GM23248 (cell line): Measurements from ENCODE around the gene CD84. TPM values are rescaled to one million over a fixed set of nuclear protein-coding genes. Genes with fewer than 3 reads are reported as not detected.
"Not testable (repeated sequence)": the region's sequence is repeated elsewhere in the genome, so short reads cannot be mapped to it uniquely, and the experiment has no call there.

ENCODE experiments used
- DNase-seq: peaks from one replicate; pipeline ENCODE4 v3.0.0-alpha.2; 2015
- H2AFZ ChIP-seq: fragments of 200-600 bp; sonication (generic); 2 replicates; pipeline ENCODE4 v1.6.1; 2016; ENCODE audit warnings: antibody characterized with exemption
- H3F3A ChIP-seq: fragments of 200-600 bp; sonication (generic); 2 replicates; pipeline ENCODE4 v1.6.1; 2016; ENCODE audit warnings: mild to moderate bottlenecking, antibody characterized with exemption, mixed run types; ENCODE audit not compliant: insufficient read depth
- H3K27ac ChIP-seq: fragments of 200-600 bp; sonication (generic); 2 replicates; pipeline ENCODE4 v1.5.1; 2016; ENCODE audit warnings: mild to moderate bottlenecking
- H3K27me3 ChIP-seq: fragments of 200-600 bp; sonication (generic); replicated peaks from 2 replicates; pipeline ENCODE4 v1.6.1; 2016; ENCODE audit warnings: mild to moderate bottlenecking; ENCODE audit not compliant: insufficient read depth
- H3K36me3 ChIP-seq: fragments of 200-600 bp; sonication (generic); 2 replicates; pipeline ENCODE4 v1.6.1; 2016; ENCODE audit warnings: low read depth, mild to moderate bottlenecking
- H3K4me1 ChIP-seq: fragments of 200-600 bp; sonication (generic); 2 replicates; pipeline ENCODE4 v1.6.1; 2016; ENCODE audit warnings: mild to moderate bottlenecking; ENCODE audit not compliant: insufficient read depth
- H3K4me2 ChIP-seq: fragments of 200-600 bp; sonication (generic); one replicate; pipeline ENCODE4 v1.6.1; 2016; ENCODE audit warnings: mild to moderate bottlenecking; ENCODE audit not compliant: unreplicated experiment
- H3K4me3 ChIP-seq: fragments of 200-600 bp; sonication (generic); 2 replicates; pipeline ENCODE4 v1.5.1; 2016; ENCODE audit warnings: mild to moderate bottlenecking
- H3K79me2 ChIP-seq: fragments of 200-600 bp; sonication (generic); 2 replicates; pipeline ENCODE4 v1.6.1; 2016; ENCODE audit warnings: mild to moderate bottlenecking; ENCODE audit not compliant: insufficient read depth
- H3K9ac ChIP-seq: fragments of 200-600 bp; sonication (generic); 2 replicates; pipeline ENCODE4 v1.6.1; 2016; ENCODE audit warnings: mild to moderate bottlenecking
- H3K9me2 ChIP-seq: fragments of 200-600 bp; sonication (generic); 2 replicates; pipeline ENCODE4 v1.6.1; 2016; ENCODE audit warnings: mixed run types, mild to moderate bottlenecking, moderate library complexity; ENCODE audit not compliant: insufficient read depth
- H3K9me3 ChIP-seq: fragments of 200-600 bp; sonication (generic); one replicate; pipeline ENCODE4 v1.6.1; 2017; ENCODE audit warnings: low read depth
- H4K20me1 ChIP-seq: fragments of 200-600 bp; sonication (generic); 2 replicates; pipeline ENCODE4 v1.6.0; 2016; ENCODE audit not compliant: insufficient read depth
- EZH2 ChIP-seq: fragments of 200-600 bp; sonication (generic); IDR thresholded peaks from 2 replicates; pipeline ENCODE4 v1.6.1; 2018; ENCODE audit warnings: antibody characterized with exemption, mild to moderate bottlenecking; ENCODE audit not compliant: insufficient read depth, poor library complexity, severe bottlenecking
- EZH2phosphoT487 ChIP-seq: fragments of 200-600 bp; sonication (generic); IDR thresholded peaks from 2 replicates; pipeline ENCODE4 v1.6.1; 2018; ENCODE audit warnings: antibody characterized with exemption, moderate library complexity, mild to moderate bottlenecking, low read depth; ENCODE audit not compliant: insufficient read depth
- WGBS, 2 experiments: methylation state at CpG; one replicate each; pipeline ENCODE4 v1.1.6; 2015 to 2017; ENCODE audit warnings: low lambda C conversion rate in 2 of 2, low coverage in 1 of 2; ENCODE audit errors: missing lambda C conversion rate in 2 of 2; 5-methylcytosine and 5-hydroxymethylcytosine counted together
- in situ Hi-C: fragments of 300-500 bp; cut with MboI; formaldehyde crosslinking; loops from 2 replicates; pipeline ENCODE4 v1.15.0; 2020
- polyA plus RNA-seq: library from polyadenylated mRNA; unstranded; fragments of >200 nt; fragmentation: Nextera tagmentation; extraction: Ambion mirVana; gene quantifications from 2 replicates; pipeline ENCODE4 v1.2.1, GENCODE V29; 2016
- total RNA-seq: library from RNA; depleted of rRNA; stranded (reverse); fragments of >200 nt; shearing (Covaris generic); gene quantifications from 2 replicates; pipeline ENCODE4 v1.2.3, GENCODE V29; 2014

The CD84 gene
- total and polyA plus RNA-seq, 2 experiments from 2014 or later, result not detected

- H3K27ac ChIP-seq, result no peak overlapping the region
- H3K36me3 ChIP-seq, result no peaks in the 10 kb centered on the region
- no peak overlapping the region for H3K4me2 ChIP-seq
- H3K9me2 ChIP-seq, result no peaks in the 10 kb centered on the region
- no peaks in the 10 kb centered on the region for H3F3A ChIP-seq
- H3K4me1 ChIP-seq, result no peaks in the 10 kb centered on the region
- WGBS, 2 experiments, result 8 to 14% methylated on average over 5 of the region's 5 CpGs
- H4K20me1 ChIP-seq, result no peaks in the 10 kb centered on the region
- no peaks in the 10 kb centered on the region for H3K79me2 ChIP-seq
- H3K9me3 ChIP-seq, result no peaks in the 10 kb centered on the region
- no peaks in the 10 kb centered on the region for H3K27me3 ChIP-seq
- DNase-seq, result no peak
- no peak for TF ChIP-seq EZH2phosphoT487
- no peak for TF ChIP-seq EZH2
- no peak overlapping the region for H2AFZ ChIP-seq
- no peak overlapping the region for H3K9ac ChIP-seq
- in situ Hi-C loops, result no loop called here
- H3K4me3 ChIP-seq, result no peak overlapping the region
Measured at GRCh38 chr1:160538985-160539651, 40.2 kb downstream of the CD84 start.

GRCh38 chr1:160537714-160538665, 41.3 kb downstream of the CD84 start:
- H3K4me1 ChIP-seq, result no peaks in the 10 kb centered on the region
- H3K9me2 ChIP-seq, result no peaks in the 10 kb centered on the region
- TF ChIP-seq EZH2 (no peak), EZH2phosphoT487 (no peak)
- H3K27me3 ChIP-seq, result no peaks in the 10 kb centered on the region
- no peaks in the 10 kb centered on the region for H3K79me2 ChIP-seq
- no peak overlapping the region for H3K27ac ChIP-seq
- no peak for DNase-seq
- H3K9ac ChIP-seq, result no peak overlapping the region
- in situ Hi-C loops, result no loop called here
- 11 to 15% methylated on average over 8 of the region's 8 CpGs for WGBS, 2 experiments
- no peaks in the 10 kb centered on the region for H4K20me1 ChIP-seq
- no peaks in the 10 kb centered on the region for H3K36me3 ChIP-seq
- no peaks in the 10 kb centered on the region for H3K9me3 ChIP-seq
- no peak overlapping the region for H3K4me3 ChIP-seq
- H3F3A ChIP-seq, result no peaks in the 10 kb centered on the region
- no peak overlapping the region for H2AFZ ChIP-seq
- no peak overlapping the region for H3K4me2 ChIP-seq

- no peak for TF ChIP-seq EZH2
- no peak for TF ChIP-seq EZH2phosphoT487
- 30 to 40% methylated on average over 3 of the region's 3 CpGs for WGBS, 2 experiments
Measured at GRCh38 chr1:160534823-160535605, 44.3 kb downstream of the CD84 start.

GRCh38 chr1:160532557-160532813, 46.8 kb downstream of the CD84 start:
- H3K36me3 ChIP-seq, in situ Hi-C loops, DNase-seq, H3K9ac ChIP-seq, H3K4me1 ChIP-seq, H4K20me1 ChIP-seq, H3K9me2 ChIP-seq, H3K27ac ChIP-seq, H3F3A ChIP-seq, H2AFZ ChIP-seq, H3K27me3 ChIP-seq, H3K4me3 ChIP-seq, H3K79me2 ChIP-seq, H3K4me2 ChIP-seq, H3K9me3 ChIP-seq: not testable (repeated sequence)
- 52% methylated on average over 5 of the region's 5 CpGs; no CpG with 5 or more reads in 1 of the 2 experiments for WGBS, 2 experiments

More at GRCh38 chr1:160534823-160535605, 44.3 kb downstream of the CD84 start:
- no peaks in the 10 kb centered on the region for H3K4me1 ChIP-seq
- no peak for DNase-seq
- no peak overlapping the region for H3K9ac ChIP-seq
- H3K4me2 ChIP-seq, result no peak overlapping the region
- H3K9me2 ChIP-seq, result no peaks in the 10 kb centered on the region
- H2AFZ ChIP-seq, result no peak overlapping the region
- H3K36me3 ChIP-seq, result no peaks in the 10 kb centered on the region
- no peak overlapping the region for H3K27ac ChIP-seq
- H3K79me2 ChIP-seq, result no peaks in the 10 kb centered on the region
- H3K27me3 ChIP-seq, result no peaks in the 10 kb centered on the region
- no peaks in the 10 kb centered on the region for H3K9me3 ChIP-seq
- no peaks in the 10 kb centered on the region for H3F3A ChIP-seq
- no peaks in the 10 kb centered on the region for H4K20me1 ChIP-seq
- no peak overlapping the region for H3K4me3 ChIP-seq
- in situ Hi-C loops, result no loop called here

- H3K79me2 ChIP-seq, H3K36me3 ChIP-seq, in situ Hi-C loops, H3K9me2 ChIP-seq, H4K20me1 ChIP-seq, H3K4me1 ChIP-seq, H3K27ac ChIP-seq, H3K9me3 ChIP-seq, H3K27me3 ChIP-seq, H3K4me3 ChIP-seq, H3K9ac ChIP-seq, H2AFZ ChIP-seq, H3K4me2 ChIP-seq, DNase-seq, H3F3A ChIP-seq: not testable (repeated sequence)
- 57 to 68% methylated on average over 20 to 29 of the region's 29 CpGs for WGBS, 2 experiments
Measured at GRCh38 chr1:160531809-160532556, 47.3 kb downstream of the CD84 start.

- H3K4me3 ChIP-seq, H3K36me3 ChIP-seq, H2AFZ ChIP-seq, H4K20me1 ChIP-seq, in situ Hi-C loops, H3F3A ChIP-seq, H3K4me2 ChIP-seq, H3K9ac ChIP-seq, H3K79me2 ChIP-seq, H3K9me3 ChIP-seq, DNase-seq, H3K4me1 ChIP-seq, H3K27me3 ChIP-seq, H3K9me2 ChIP-seq, H3K27ac ChIP-seq: not testable (repeated sequence)
- 11 to 19% methylated on average over 7 of the region's 7 CpGs for WGBS, 2 experiments
Measured at GRCh38 chr1:160529401-160529952, 49.8 kb downstream of the CD84 start.
